Smooth muscle cell (in vitro differentiated cells): Measurements from ENCODE around the gene DTNB. TPM values are rescaled to one million over a fixed set of nuclear protein-coding genes. Genes with fewer than 3 reads are reported as not detected.

Experiments used
- DNase-seq: peaks from one replicate; lab custom pipeline; 2025; ENCODE audit not compliant: unreplicated experiment; lab: John Stamatoyannopoulos, UW
- H2AFZ ChIP-seq: fragments of 200-600 bp; sonication (generic); 2 replicates; pipeline ENCODE4 v1.6.0; 2016; ENCODE audit warnings: antibody characterized with exemption, low read depth, mild to moderate bottlenecking
- H3F3A ChIP-seq: fragments of 200-600 bp; sonication (generic); 2 replicates; pipeline ENCODE4 v1.6.0; 2017; ENCODE audit warnings: antibody characterized with exemption, low read depth
- H3K27ac ChIP-seq: fragments of 200-600 bp; sonication (generic); 2 replicates; pipeline ENCODE4 v1.5.1; 2016; ENCODE audit warnings: low read depth, mild to moderate bottlenecking
- H3K27me3 ChIP-seq: fragments of 200-600 bp; sonication (generic); 2 replicates; pipeline ENCODE4 v1.6.1; 2016; ENCODE audit warnings: low read depth, mild to moderate bottlenecking
- H3K36me3 ChIP-seq: fragments of 200-600 bp; sonication (generic); 2 replicates; pipeline ENCODE4 v1.5.1; 2016; ENCODE audit warnings: low read depth
- H3K4me1 ChIP-seq: fragments of 200-600 bp; sonication (generic); 2 replicates; pipeline ENCODE4 v1.5.1; 2016; ENCODE audit warnings: low read depth
- H3K4me2 ChIP-seq: fragments of 200-600 bp; sonication (generic); 2 replicates; pipeline ENCODE4 v1.6.0; 2016; ENCODE audit warnings: mild to moderate bottlenecking
- H3K4me3 ChIP-seq: fragments of 200-600 bp; sonication (generic); 2 replicates; pipeline ENCODE4 v1.5.1; 2016; ENCODE audit warnings: mild to moderate bottlenecking
- H3K79me2 ChIP-seq: fragments of 200-600 bp; sonication (generic); 2 replicates; pipeline ENCODE4 v1.6.0; 2016; ENCODE audit warnings: low read depth, mild to moderate bottlenecking
- H3K9ac ChIP-seq: fragments of 200-600 bp; sonication (generic); 2 replicates; pipeline ENCODE4 v1.6.0; 2016; ENCODE audit warnings: low read depth
- H3K9me3 ChIP-seq: fragments of 200-600 bp; sonication (generic); replicated peaks from 2 replicates; pipeline ENCODE4 v1.5.1; 2016; ENCODE audit warnings: low read depth
- H4K20me1 ChIP-seq: fragments of 200-600 bp; sonication (generic); 2 replicates; pipeline ENCODE4 v1.6.0; 2016; ENCODE audit warnings: low read depth
- WGBS: methylation state at CpG from one replicate; pipeline ENCODE4 v1.1.7; 2016; ENCODE audit warnings: low lambda C conversion rate; 5-methylcytosine and 5-hydroxymethylcytosine counted together
- polyA plus RNA-seq: library from polyadenylated mRNA; unstranded; fragments of >200 nt; fragmentation: Nextera tagmentation; extraction: Ambion mirVana; gene quantifications from 2 replicates; pipeline ENCODE4 v1.2.1, GENCODE V29; 2016
- total RNA-seq: library from RNA; depleted of rRNA; stranded (reverse); fragments of >200 nt; gene quantifications from 2 replicates; pipeline ENCODE4 v1.2.3, GENCODE V29; 2014
- TF ChIP-seq, protein P1 (sequence below): fragments of 200-600 bp; sonication (generic); IDR thresholded peaks from 2 replicates; pipeline ENCODE4 v1.5.1; 2017; ENCODE audit warnings: borderline replicate concordance, mild to moderate bottlenecking, antibody characterized with exemption; ENCODE audit not compliant: insufficient read depth, poor library complexity, severe bottlenecking

DTNB gene
- total and polyA plus RNA-seq, 2 experiments from 2014 or later, result 4.9 to 5.4 TPM

DNA sequence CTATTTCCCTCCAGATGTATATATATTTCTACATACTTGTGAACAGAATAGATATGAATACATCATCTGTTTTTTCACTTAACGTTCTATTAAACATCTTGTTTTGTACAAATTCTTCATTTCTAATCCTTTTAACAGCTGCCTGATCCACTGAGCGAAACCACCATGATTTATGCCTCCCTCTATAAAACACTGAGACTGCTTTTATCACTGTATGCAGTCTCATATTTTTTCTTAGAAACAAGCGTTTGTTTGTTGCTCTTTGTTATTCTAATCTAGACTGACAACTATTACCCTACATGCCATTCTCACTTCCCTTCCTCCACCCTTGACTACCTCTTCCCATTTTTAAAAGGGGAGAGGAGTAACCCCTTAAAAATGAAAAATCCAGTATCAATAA, 88.2 kb downstream of the DTNB start:
- no peaks in the 10 kb centered on the region for H4K20me1 ChIP-seq
- H2AFZ ChIP-seq, result no peak overlapping the region
- H3K27me3 ChIP-seq, result no peaks in the 10 kb centered on the region
- H3K9ac ChIP-seq, result no peak overlapping the region
- TF ChIP-seq, protein P1, sequence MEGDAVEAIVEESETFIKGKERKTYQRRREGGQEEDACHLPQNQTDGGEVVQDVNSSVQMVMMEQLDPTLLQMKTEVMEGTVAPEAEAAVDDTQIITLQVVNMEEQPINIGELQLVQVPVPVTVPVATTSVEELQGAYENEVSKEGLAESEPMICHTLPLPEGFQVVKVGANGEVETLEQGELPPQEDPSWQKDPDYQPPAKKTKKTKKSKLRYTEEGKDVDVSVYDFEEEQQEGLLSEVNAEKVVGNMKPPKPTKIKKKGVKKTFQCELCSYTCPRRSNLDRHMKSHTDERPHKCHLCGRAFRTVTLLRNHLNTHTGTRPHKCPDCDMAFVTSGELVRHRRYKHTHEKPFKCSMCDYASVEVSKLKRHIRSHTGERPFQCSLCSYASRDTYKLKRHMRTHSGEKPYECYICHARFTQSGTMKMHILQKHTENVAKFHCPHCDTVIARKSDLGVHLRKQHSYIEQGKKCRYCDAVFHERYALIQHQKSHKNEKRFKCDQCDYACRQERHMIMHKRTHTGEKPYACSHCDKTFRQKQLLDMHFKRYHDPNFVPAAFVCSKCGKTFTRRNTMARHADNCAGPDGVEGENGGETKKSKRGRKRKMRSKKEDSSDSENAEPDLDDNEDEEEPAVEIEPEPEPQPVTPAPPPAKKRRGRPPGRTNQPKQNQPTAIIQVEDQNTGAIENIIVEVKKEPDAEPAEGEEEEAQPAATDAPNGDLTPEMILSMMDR, result no peak
- no peak overlapping the region for H3K4me3 ChIP-seq
- H3K4me2 ChIP-seq, result no peak overlapping the region
- H3K9me3 ChIP-seq, result no peaks in the 10 kb centered on the region
- no peaks in the 10 kb centered on the region for H3F3A ChIP-seq
- no peaks in the 10 kb centered on the region for H3K36me3 ChIP-seq
- peaks cover 11% of the 10 kb centered on the region for H3K4me1 ChIP-seq
- no peak overlapping the region for H3K27ac ChIP-seq
- 67% methylated on average over 3 of the region's 3 CpGs for WGBS
- no peak for DNase-seq
- H3K79me2 ChIP-seq, result no peaks in the 10 kb centered on the region

DNA sequence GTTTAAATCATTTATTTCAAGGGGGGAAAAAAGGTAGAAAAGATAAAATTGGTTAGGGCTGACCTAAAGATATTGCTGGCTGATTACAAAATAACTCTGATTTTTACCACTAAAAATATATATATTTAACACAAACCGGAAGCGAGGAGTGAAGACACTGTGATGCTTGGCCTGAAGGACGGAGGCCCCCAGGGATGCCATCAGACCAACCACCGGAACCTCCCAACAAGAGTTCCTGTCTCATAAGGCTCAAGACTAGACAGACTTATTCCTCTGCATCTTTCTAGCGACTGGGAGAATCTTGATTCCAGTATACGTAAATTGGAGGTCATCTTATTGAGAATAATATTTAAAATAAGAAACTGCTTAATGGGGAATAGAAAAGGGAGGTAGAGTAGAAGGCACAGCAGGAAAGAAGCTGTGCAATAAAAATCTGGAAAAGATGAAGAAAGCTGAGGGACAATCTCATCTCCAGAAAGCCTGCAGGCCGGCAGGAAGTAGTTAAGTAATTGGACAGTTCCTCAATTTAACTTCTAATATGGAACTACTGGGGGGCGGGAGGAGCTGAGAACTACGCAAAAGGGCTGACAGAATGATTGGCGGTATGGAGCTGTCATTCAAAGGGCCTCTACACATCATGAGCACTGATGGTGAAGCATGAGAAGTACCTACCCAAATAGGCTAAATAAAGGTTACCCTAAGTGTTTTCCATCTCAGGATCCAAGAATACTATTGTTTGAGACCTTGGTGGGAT, 91.1 kb downstream of the DTNB start:
- Histone ChIP-seq H3K9me3 (no peaks in the 10 kb centered on the region), H3K4me1 (peaks cover 2% of the 10 kb centered on the region), H3K4me3 (no peak overlapping the region), H4K20me1 (no peaks in the 10 kb centered on the region), H3K79me2 (no peaks in the 10 kb centered on the region), H3K27ac (no peak overlapping the region), H3K27me3 (no peaks in the 10 kb centered on the region), H3F3A (no peaks in the 10 kb centered on the region), H2AFZ (no peak overlapping the region), H3K4me2 (no peak overlapping the region), H3K9ac (no peak overlapping the region), H3K36me3 (no peaks in the 10 kb centered on the region)
- WGBS, result 97% methylated on average over 10 of the region's 10 CpGs
- DNase-seq, result no peak
- TF ChIP-seq, protein P1, result no peak

DNA sequence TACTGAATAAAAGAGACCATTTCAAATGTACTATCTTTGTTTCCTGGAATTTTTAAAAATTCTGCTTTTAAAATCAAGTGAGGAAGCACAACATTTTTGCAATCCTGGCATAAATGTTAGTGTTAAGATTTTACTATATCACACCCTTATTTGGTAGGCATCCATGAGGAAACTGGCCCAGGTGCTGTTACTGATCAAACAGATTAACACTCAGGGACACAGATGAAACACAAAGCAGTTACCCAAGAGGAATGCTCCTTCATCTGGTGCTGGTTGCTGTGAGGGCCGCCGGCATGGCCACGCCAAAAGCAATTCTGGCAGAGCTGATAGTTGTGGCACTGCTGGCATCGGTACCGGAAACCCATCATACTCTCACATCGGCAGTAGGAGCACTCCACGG, 96.8 kb downstream of the DTNB start:
- DNase-seq, result no peak
- H3K9ac ChIP-seq, result no peak overlapping the region
- TF ChIP-seq, protein P1, result no peak
- no peak overlapping the region for H3K27ac ChIP-seq
- 97% methylated on average over 7 of the region's 7 CpGs for WGBS
- H4K20me1 ChIP-seq, result no peaks in the 10 kb centered on the region
- H3K4me2 ChIP-seq, result no peak overlapping the region
- no peaks in the 10 kb centered on the region for H3F3A ChIP-seq
- H3K9me3 ChIP-seq, result no peaks in the 10 kb centered on the region
- no peaks in the 10 kb centered on the region for H3K36me3 ChIP-seq
- no peaks in the 10 kb centered on the region for H3K4me1 ChIP-seq
- no peaks in the 10 kb centered on the region for H3K79me2 ChIP-seq
- no peaks in the 10 kb centered on the region for H3K27me3 ChIP-seq
- H3K4me3 ChIP-seq, result no peak overlapping the region
- no peak overlapping the region for H2AFZ ChIP-seq

DNA sequence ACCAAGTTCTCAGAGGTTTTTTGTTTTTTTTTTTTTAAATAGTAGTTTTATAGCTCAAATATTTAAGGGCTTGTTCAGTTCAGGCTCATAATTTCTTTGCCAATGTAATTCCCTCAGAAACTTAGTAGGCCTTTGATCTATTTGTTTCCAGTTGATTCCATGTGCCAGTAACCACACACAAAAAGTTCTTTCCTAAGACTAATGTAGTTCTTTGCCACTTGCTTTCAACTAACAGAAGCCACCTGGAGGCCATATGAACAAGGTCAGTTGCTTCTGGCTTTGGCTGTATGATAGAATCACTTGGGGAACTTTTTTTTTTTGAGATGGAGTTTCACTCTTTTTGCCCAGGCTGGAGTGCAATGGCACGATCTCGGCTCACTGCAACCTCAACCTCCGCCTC, 100.7 kb downstream of the DTNB start:
- TF ChIP-seq, protein P1, result no peak
- Histone ChIP-seq H3K9ac (no peak overlapping the region), H3K9me3 (no peaks in the 10 kb centered on the region), H3K4me2 (no peak overlapping the region), H3K4me3 (no peak overlapping the region), H4K20me1 (no peaks in the 10 kb centered on the region), H3K27me3 (no peaks in the 10 kb centered on the region), H3K79me2 (no peaks in the 10 kb centered on the region), H3K4me1 (no peaks in the 10 kb centered on the region), H3K36me3 (no peaks in the 10 kb centered on the region), H2AFZ (no peak overlapping the region), H3F3A (no peaks in the 10 kb centered on the region), H3K27ac (no peak overlapping the region)
- WGBS, result 94% methylated on average over 3 of the region's 3 CpGs
- DNase-seq, result no peak
